Naive B cell (primary cell): ENCODE measurements around the gene KIF2A. TPM values are rescaled to one million over a fixed set of nuclear protein-coding genes. Genes with fewer than 3 reads are reported as not detected.

Source experiments
- ATAC-seq, 2 donors: fragments of 150-1000 bp; cut with Tn5 transposase; 2 replicates each; pipeline ENCODE4 v1.10.0; 2021; ENCODE audit warnings: low read depth in 2 of 2, mild to moderate bottlenecking in 2 of 2, moderate library complexity in 2 of 2
- DNase-seq: peaks from one replicate; pipeline ENCODE4 v3.0.0; 2022
- H3K27ac Mint-ChIP-seq, 6 donors: one replicate each; pipeline ENCODE4 v1.8.0; 2020 to 2022; ENCODE audit warnings: mild to moderate bottlenecking in 6 of 6, mixed read lengths in 6 of 6, moderate library complexity in 5 of 6, inconsistent platforms in 2 of 6
- H3K27me3 Mint-ChIP-seq, 3 donors: one replicate each; pipeline ENCODE4 v1.8.0; 2021 to 2022; ENCODE audit warnings: mixed read lengths in 3 of 3, mild to moderate bottlenecking in 1 of 3
- H3K36me3 Mint-ChIP-seq, 2 donors: one replicate each; pipeline ENCODE4 v1.8.0; 2020 to 2022; ENCODE audit warnings: mixed read lengths in 2 of 2, inconsistent platforms in 1 of 2, mild to moderate bottlenecking in 1 of 2
- H3K4me1 Mint-ChIP-seq, 3 donors: one replicate each; pipeline ENCODE4 v1.8.0; 2020 to 2022; ENCODE audit warnings: mixed read lengths in 3 of 3, inconsistent platforms in 1 of 3, mild to moderate bottlenecking in 1 of 3, moderate library complexity in 1 of 3
- H3K4me3 Mint-ChIP-seq, 8 donors: one replicate each; pipeline ENCODE4 v1.8.0; 2020 to 2022; ENCODE audit warnings: mild to moderate bottlenecking in 8 of 8, mixed read lengths in 8 of 8, moderate library complexity in 8 of 8, inconsistent platforms in 2 of 8
- H3K9me3 Mint-ChIP-seq, 7 donors: one replicate each; pipeline ENCODE4 v1.8.0; 2020 to 2022; ENCODE audit warnings: mixed read lengths in 7 of 7, mild to moderate bottlenecking in 5 of 7, inconsistent platforms in 2 of 7, moderate library complexity in 1 of 7
- polyA plus RNA-seq, 6 donors: library from polyadenylated mRNA; unstranded; fragments of 300-500 nt; fragmentation: Illumina TruSeq; gene quantifications; one replicate each; pipeline ENCODE4 v1.2.3, GENCODE V29; 2021; ENCODE audit warnings: low read depth in 6 of 6

KIF2A gene
- 10 to 100 TPM; 65.4 to 91.7 (median 86.3) TPM for polyA plus RNA-seq

DNA sequence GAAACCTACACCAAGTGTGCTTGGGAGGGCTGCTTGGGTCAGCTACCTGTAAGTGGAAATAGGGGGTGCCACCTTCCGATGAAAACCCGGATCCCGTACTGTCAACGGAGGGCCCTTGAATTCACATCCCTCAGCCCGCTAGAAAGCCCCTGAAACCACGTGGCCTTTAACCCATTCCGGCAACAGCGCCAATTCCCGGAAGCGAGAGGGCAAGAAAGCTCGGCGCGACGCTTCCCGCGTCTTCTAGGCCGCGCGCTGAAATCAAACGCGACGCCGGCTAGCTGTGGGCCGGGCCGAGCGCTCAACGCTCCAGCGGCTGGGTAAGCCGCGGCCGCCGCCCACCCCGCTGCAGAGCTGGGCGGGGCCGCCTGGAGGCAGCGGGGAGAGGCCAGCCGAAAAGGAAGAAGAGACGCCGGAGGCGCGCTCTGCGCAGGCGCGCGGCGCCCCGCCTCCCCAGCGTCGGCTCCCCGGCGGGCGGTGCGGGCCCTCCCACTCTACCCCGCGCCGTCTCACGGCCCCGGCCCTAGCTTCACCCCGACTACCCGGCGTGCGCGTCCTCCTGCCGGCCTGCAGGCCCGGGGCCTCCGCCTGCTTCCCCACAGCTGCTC is at the start of gene KIF2A:
KIF2A (plus strand) TSS at position 492 of the 608 bp plus-strand sequence. CDS start 267 bp downstream, outside the sequence.
- peak; percentile 82 for ATAC-seq
- Mint-ChIP-seq H3K27me3 (no peaks in the 10 kb centered on the region), H3K4me1 (peaks cover 33 to 49% (median 44%) of the 10 kb centered on the region in 3 donors)

DNA sequence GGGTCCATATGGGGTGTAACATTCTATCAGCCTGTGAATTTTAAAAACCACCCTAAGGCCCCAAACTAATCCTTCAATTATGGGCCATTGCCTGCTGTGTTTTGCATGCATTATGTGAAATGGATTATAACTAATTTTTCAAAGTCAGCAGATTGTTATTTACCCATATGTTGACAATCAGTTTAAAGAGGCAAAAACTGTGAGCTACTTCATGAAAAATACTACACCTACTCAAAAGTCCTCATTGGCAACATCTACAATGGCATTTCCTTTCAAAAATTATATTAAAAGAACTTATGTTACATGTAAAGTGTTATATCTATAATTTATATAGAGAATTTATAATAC is 49.0 kb upstream of the KIF2A start:
- Mint-ChIP-seq H3K36me3 (peaks cover 0 to 4% of the 10 kb centered on the region in 2 donors), H3K4me3 (peak overlapping the region in 1 of 8 donors; percentile 29)
- no peak for ATAC-seq

More for the DNA sequence above, at the start of gene KIF2A:
- Mint-ChIP-seq H3K4me3 (peak within 1 kb of the TSS; percentile 91 to 99 (median 96)), H3K36me3 (peaks cover 0 to 7% of the 10 kb centered on the region in 2 donors), H3K9me3 (no peaks in the 10 kb centered on the region), H3K27ac (peak within 1 kb of the TSS; percentile 95 to 99 (median 99))
- DNase-seq, result peak; percentile 95

DNA sequence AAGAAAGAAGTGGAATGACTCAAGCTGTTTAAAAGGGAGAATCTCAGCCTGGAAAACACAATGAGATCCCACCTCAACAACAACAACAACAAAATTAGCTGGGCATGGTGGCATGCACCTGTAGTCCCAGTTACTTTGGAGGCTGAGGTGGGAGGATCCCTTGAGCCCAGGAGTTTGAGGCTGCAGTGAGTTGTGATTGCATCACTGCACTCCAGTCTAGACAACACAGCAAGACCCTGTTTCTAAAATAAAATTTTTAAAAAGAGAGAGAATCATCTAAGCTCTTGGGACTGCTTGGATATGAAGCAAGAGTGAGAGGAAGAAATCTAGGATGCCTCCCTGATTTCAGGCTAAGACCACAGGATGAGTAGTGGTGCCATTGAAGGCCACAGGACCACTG is 47.4 kb upstream of the KIF2A start:
- Mint-ChIP-seq H3K36me3 (no peaks in the 10 kb centered on the region), H3K27ac (no peak overlapping the region), H3K4me3 (no peak overlapping the region), H3K4me1 (peaks cover 8 to 11% (median 10%) of the 10 kb centered on the region in 3 donors), H3K27me3 (no peaks in the 10 kb centered on the region), H3K9me3 (peaks cover 0 to 2% (median 0%) of the 10 kb centered on the region in 7 donors)
- ATAC-seq (no peak), DNase-seq (no peak)

More for the DNA sequence above, 49.0 kb upstream of the KIF2A start:
- H3K27ac Mint-ChIP-seq, result peak overlapping the region in 2 of 6 donors; percentile 44 to 71
- peaks cover 0 to 7% (median 0%) of the 10 kb centered on the region in 7 donors for H3K9me3 Mint-ChIP-seq
- DNase-seq, result no peak
- H3K4me1 Mint-ChIP-seq, result peaks cover 8 to 11% (median 10%) of the 10 kb centered on the region in 3 donors
- no peaks in the 10 kb centered on the region for H3K27me3 Mint-ChIP-seq

DNA sequence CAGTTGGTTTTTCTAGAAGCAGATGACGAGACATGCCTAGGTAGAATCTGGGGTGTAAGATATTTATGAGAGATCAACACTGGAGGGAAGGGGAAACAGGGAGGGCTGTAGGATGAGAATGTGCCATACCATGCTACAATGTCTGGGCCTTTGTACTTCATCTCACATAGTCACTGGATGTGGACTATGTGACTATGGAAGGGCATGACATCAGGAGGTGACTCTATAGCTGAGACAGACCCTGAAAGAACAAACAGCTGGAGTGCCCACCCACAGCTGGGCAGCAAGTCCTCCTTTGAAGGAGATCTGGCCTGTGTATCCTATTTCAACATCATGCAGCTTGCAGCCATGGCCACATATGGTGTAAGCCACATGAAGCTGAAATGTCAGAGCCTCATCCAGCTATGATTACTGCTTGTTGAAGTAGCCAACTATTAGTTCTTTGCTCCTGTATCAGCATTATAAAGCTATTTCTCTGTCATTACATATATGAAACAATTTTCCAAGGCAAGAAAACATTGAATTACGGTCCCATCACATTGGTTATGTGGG is 46.2 kb upstream of the KIF2A start:
- no peak for ATAC-seq
- Mint-ChIP-seq H3K27me3 (no peaks in the 10 kb centered on the region), H3K36me3 (no peaks in the 10 kb centered on the region), H3K4me3 (no peak overlapping the region), H3K9me3 (peaks cover 0 to 2% (median 0%) of the 10 kb centered on the region in 7 donors), H3K4me1 (peaks cover 8 to 11% (median 10%) of the 10 kb centered on the region in 3 donors), H3K27ac (no peak overlapping the region)
- no peak for DNase-seq

DNA sequence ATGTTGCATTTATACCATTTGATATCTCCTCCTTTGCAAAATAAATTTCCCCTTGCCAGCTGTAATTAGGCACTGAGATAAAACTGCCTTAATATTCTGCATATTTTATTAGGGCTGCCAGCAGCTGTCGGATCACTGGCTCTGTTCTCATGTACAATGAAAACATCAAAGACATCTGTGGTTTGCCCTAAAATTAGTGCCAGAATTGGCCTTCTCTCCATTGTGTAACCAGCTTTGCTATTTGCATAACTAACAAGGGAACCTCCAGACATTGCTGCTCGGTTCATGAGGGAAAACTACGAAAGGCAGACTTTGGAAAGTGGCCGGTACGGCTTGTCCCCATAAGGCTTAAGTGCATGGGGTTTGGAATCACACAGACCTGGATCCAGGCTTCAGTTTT is 45.5 kb upstream of the KIF2A start:
- H3K4me3 Mint-ChIP-seq, result no peak overlapping the region
- H3K27me3 Mint-ChIP-seq, result no peaks in the 10 kb centered on the region
- H3K9me3 Mint-ChIP-seq, result peaks cover 0 to 2% (median 0%) of the 10 kb centered on the region in 7 donors
- peak overlapping the region in 1 of 6 donors; percentile 45 for H3K27ac Mint-ChIP-seq
- ATAC-seq, result no peak
- no peaks in the 10 kb centered on the region for H3K36me3 Mint-ChIP-seq
- H3K4me1 Mint-ChIP-seq, result peaks cover 8 to 11% (median 10%) of the 10 kb centered on the region in 3 donors
- DNase-seq, result no peak

DNA sequence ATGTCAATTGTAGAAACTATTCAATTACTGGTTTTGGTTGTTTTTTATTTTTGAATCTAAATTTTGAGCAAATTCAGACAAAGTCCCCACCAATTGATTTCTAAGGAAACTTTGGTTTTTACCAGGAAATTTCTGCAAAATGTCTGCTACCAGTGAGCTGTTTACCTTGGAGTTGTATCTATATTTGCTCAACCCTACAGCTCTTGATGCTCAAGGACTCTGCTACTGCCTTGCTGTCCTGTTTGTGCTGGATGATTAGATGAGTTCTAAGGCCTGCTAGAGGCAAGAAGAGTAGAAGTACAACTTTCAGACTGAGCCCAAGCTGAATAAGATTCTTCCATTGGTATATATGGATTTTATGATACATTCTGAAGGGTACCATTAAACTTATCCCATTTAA is 42.6 kb upstream of the KIF2A start:
- H3K4me1 Mint-ChIP-seq, result no peaks in the 10 kb centered on the region
- H3K36me3 Mint-ChIP-seq, result no peaks in the 10 kb centered on the region
- no peak for DNase-seq
- no peak overlapping the region for H3K4me3 Mint-ChIP-seq
- no peak overlapping the region for H3K27ac Mint-ChIP-seq
- peaks cover 0 to 2% (median 0%) of the 10 kb centered on the region in 7 donors for H3K9me3 Mint-ChIP-seq
- ATAC-seq, result no peak
- no peaks in the 10 kb centered on the region for H3K27me3 Mint-ChIP-seq

DNA sequence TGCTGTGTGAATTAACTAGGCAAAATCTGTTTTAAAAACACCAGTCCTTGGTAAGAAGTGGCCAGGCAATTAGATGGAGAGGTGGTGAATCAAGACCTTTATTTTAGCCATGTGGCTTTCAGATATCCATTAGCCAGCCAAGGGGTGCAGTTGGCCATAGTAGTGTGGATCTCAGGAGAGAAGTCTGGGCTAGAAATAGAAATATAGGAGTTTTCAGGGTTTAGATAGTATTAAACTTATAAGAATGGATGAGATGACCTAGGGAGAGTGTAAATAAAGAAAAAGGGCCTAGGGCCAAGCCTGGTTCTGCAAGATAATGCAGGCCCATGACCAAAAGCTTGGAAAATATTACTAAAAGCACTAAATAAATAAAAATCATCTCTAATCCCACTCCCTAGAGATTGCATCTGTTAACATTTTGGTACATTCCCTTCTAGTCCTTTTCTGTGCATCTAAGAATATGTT is 40.3 kb upstream of the KIF2A start:
- DNase-seq (no peak), ATAC-seq (no peak)
- no peaks in the 10 kb centered on the region for H3K4me1 Mint-ChIP-seq
- H3K27me3 Mint-ChIP-seq, result peaks cover 0 to 2% (median under 1%) of the 10 kb centered on the region in 3 donors
- H3K9me3 Mint-ChIP-seq, result peaks cover 0 to 2% (median 0%) of the 10 kb centered on the region in 7 donors
- H3K36me3 Mint-ChIP-seq, result no peaks in the 10 kb centered on the region
- H3K27ac Mint-ChIP-seq, result no peak overlapping the region
- H3K4me3 Mint-ChIP-seq, result no peak overlapping the region

DNA sequence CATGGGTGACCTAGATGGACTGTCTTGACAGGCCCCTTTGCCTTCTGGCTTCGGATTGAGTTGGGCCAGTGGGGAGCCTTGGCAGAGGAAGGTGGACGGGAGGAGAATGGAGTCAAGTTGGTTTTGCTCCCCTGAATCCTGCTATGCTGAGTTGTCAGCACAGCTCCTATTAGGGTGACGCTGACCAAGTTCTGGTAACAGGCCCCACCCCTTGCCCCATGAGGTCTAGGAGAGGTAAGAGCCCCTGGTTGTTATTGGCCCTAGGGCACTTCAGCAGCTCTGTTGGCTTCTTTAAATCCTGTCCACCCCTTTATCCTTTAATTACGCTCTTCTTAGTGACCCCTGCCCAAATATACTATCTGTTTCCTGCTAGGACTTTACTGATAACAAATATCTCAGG is 39.4 kb upstream of the KIF2A start:
- DNase-seq, result no peak
- peaks cover 0 to 2% (median 0%) of the 10 kb centered on the region in 7 donors for H3K9me3 Mint-ChIP-seq
- ATAC-seq, result no peak
- H3K27ac Mint-ChIP-seq, result peak overlapping the region in 1 of 6 donors; percentile 31
- H3K36me3 Mint-ChIP-seq, result no peaks in the 10 kb centered on the region
- peaks cover 0 to 9% (median 5%) of the 10 kb centered on the region in 3 donors for H3K27me3 Mint-ChIP-seq
- no peaks in the 10 kb centered on the region for H3K4me1 Mint-ChIP-seq
- H3K4me3 Mint-ChIP-seq, result no peak overlapping the region

DNA sequence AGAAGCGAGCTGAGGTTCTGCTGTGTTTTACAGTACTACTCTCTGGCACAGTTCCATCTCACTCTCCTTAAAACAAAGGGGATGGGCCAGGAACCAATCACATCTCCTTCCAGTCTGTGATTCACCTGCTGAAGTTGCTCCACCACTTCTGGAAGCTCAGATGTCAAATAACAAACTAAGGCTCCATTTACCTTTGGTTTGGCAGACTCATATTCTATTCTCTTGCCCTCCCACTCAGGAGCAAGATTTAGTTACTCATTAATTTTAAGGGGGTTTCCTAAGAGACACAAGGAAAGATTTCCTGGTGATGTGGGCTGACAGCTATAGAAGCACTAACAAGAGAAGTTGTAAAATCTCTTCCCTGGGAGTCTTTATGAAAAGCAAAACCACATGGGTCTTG is 37.8 kb upstream of the KIF2A start:
- Mint-ChIP-seq H3K27ac (peak overlapping the region in 1 of 6 donors; percentile 54), H3K27me3 (peaks cover 0 to 16% (median 9%) of the 10 kb centered on the region in 3 donors), H3K4me3 (no peak overlapping the region), H3K36me3 (no peaks in the 10 kb centered on the region), H3K9me3 (no peaks in the 10 kb centered on the region), H3K4me1 (no peaks in the 10 kb centered on the region)
- ATAC-seq (no peak), DNase-seq (no peak)

DNA sequence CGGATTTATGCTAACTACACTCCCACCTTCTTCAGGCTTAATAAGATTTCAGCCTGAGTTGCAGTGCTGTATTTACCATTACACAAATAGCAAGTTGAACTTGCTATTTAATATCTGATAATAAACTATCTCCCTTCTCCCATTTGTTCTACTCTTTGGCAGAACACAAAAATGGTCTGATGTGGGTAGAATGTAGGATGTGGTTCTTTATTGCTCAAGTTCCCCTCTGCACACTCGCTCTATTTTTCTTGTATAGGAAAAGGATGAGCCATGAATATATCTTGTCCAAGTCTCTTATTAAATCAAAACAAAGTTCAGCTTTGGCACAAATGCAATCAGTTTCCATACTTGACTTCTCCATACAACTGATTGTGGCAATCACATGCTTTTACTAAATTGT is 37.2 kb upstream of the KIF2A start:
- Mint-ChIP-seq H3K4me1 (no peaks in the 10 kb centered on the region), H3K4me3 (no peak overlapping the region), H3K27me3 (peaks cover 0 to 16% (median 9%) of the 10 kb centered on the region in 3 donors), H3K27ac (no peak overlapping the region), H3K9me3 (no peaks in the 10 kb centered on the region), H3K36me3 (no peaks in the 10 kb centered on the region)
- ATAC-seq, result no peak
- no peak for DNase-seq

DNA sequence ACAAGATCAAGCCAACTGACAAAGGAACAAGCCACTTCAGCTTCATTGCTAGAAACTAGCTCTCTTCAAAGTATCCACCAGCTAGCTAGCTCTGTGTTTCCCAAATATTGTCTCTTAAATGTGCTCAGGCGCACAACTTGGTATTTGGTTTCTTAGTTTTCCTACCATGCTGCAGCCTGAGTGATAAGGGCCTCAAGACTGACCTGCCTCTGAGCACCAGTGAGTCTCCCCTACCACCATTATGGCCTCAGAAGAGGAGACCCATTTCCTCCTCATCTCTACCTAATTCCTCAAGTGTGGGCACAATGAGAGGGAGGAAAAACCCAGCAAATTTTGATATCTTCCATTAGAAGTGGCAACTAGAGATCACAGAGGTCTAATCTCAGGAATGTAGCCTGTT is 34.6 kb upstream of the KIF2A start:
- Mint-ChIP-seq H3K27ac (no peak overlapping the region), H3K9me3 (no peaks in the 10 kb centered on the region), H3K27me3 (peaks cover 4 to 16% (median 9%) of the 10 kb centered on the region in 3 donors), H3K4me3 (no peak overlapping the region), H3K4me1 (no peaks in the 10 kb centered on the region), H3K36me3 (no peaks in the 10 kb centered on the region)
- ATAC-seq (no peak), DNase-seq (no peak)

DNA sequence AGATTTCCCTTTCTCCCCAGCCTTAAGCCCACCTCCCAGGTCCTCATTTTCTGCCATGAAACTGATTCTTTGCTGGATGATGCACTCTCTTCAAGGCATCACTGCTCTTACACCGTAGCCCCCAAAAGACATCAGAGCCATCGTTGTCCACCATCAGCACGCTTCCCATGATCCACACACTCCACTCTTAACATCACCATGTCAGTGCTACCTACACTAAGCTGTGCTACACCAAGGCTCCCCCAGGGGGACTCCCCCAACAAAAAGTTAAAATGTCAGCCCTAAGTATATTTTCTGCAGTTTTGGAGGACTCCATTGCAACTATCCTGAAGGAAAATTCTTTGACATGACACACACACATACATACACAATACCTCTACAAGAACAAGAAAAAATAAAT is 34.1 kb upstream of the KIF2A start:
- peak overlapping the region in 1 of 6 donors; percentile 2 for H3K27ac Mint-ChIP-seq
- peaks cover 4 to 16% (median 9%) of the 10 kb centered on the region in 3 donors for H3K27me3 Mint-ChIP-seq
- no peak overlapping the region for H3K4me3 Mint-ChIP-seq
- no peaks in the 10 kb centered on the region for H3K4me1 Mint-ChIP-seq
- H3K9me3 Mint-ChIP-seq, result no peaks in the 10 kb centered on the region
- DNase-seq (no peak), ATAC-seq (no peak)
- H3K36me3 Mint-ChIP-seq, result no peaks in the 10 kb centered on the region

DNA sequence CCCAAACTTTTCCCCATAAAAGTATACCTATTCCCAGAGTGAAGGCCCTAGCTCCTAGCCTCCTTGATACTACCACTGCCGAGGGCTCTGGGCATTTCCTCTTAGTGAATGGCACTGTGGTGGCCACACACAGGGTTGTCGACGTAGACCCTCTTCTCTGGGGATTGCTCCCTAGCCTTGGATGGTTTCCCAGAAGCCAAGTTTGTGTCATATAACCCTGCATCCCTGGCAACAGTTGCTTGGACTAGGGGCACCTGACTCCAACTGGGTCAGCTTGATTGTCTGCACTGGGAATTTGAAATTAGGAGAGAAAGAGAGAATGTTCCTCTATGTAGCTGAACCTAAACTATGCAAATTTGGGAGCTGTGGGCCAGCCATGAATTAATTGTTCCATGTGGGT is 32.3 kb upstream of the KIF2A start:
- H3K27ac Mint-ChIP-seq, result peak overlapping the region in 1 of 6 donors; percentile 20
- H3K4me3 Mint-ChIP-seq, result no peak overlapping the region
- no peaks in the 10 kb centered on the region for H3K9me3 Mint-ChIP-seq
- DNase-seq (no peak), ATAC-seq (no peak)
- H3K27me3 Mint-ChIP-seq, result peaks cover 11 to 22% (median 13%) of the 10 kb centered on the region in 3 donors
- H3K36me3 Mint-ChIP-seq, result no peaks in the 10 kb centered on the region
- no peaks in the 10 kb centered on the region for H3K4me1 Mint-ChIP-seq

DNA sequence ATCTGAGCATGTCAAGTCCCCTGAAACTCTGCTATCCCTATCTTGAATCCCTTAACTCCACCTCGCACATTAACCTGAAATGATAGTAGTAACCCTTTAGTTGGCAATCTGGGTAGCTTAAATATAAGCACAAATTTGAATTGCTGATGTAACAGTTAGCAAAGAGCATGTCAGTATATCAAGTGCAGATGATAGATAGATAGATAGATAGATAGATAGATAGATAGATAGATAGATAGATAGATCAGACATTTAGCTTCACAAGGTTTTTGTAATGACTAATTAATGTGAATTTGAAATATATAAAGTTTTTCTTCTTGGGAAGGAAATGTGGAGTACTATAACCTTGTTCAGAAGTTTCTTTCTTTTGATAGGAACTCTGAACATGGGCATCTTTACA is 30.4 kb upstream of the KIF2A start:
- Mint-ChIP-seq H3K36me3 (no peaks in the 10 kb centered on the region), H3K4me3 (no peak overlapping the region)

More for the DNA sequence above, 30.4 kb upstream of the KIF2A start:
- DNase-seq (no peak), ATAC-seq (no peak)
- Mint-ChIP-seq H3K27ac (no peak overlapping the region), H3K4me1 (no peaks in the 10 kb centered on the region), H3K9me3 (no peaks in the 10 kb centered on the region), H3K27me3 (peaks cover 11 to 26% (median 25%) of the 10 kb centered on the region in 3 donors)
